ENCODE results near the gene WFIKKN1. TPM values are rescaled to one million over a fixed set of nuclear protein-coding genes. Genes with fewer than 3 reads are reported as not detected.

The WFIKKN1 gene
- total and polyA plus RNA-seq, 2 experiments from 2014 or later, result 79.6 to 125 TPM

GRCh38 chr16:658679-659571, 28.1 kb downstream of the WFIKKN1 start:
- no peaks in the 10 kb centered on the region for H3K4me1 ChIP-seq (ENCODE audit: low read depth)
- H3K27me3 ChIP-seq, result no peaks in the 10 kb centered on the region
- TF ChIP-seq CTCF (IDR thresholded peaks at IDR 0.05; ENCODE audit: low read depth, low read length), result peak; percentile 15
- H3K27ac ChIP-seq, result no peak overlapping the region
- DNase-seq (ENCODE audit: low read depth in 1 of 2, low spot score in 1 of 2), result no peak
- no peaks in the 10 kb centered on the region for H3K36me3 ChIP-seq
- no peaks in the 10 kb centered on the region for H3K9me3 ChIP-seq (ENCODE audit: low read depth)
- no peak overlapping the region for H3K4me3 ChIP-seq

- Histone ChIP-seq H3K27ac (no peak overlapping the region), H3K9me3 (ENCODE audit: low read depth) (no peaks in the 10 kb centered on the region), H3K27me3 (no peaks in the 10 kb centered on the region), H3K4me3 (no peak overlapping the region), H3K36me3 (no peaks in the 10 kb centered on the region), H3K4me1 (ENCODE audit: low read depth) (no peaks in the 10 kb centered on the region)
- no peak for DNase-seq (ENCODE audit: low read depth in 1 of 2, low spot score in 1 of 2)
- no peak for TF ChIP-seq CTCF (IDR thresholded peaks at IDR 0.05; ENCODE audit: low read depth, low read length)
Observed at GRCh38 chr16:659618-660017, 28.8 kb downstream of the WFIKKN1 start.

- Histone ChIP-seq H3K9me3 (ENCODE audit: low read depth) (no peaks in the 10 kb centered on the region), H3K4me1 (ENCODE audit: low read depth) (no peaks in the 10 kb centered on the region), H3K4me3 (no peak overlapping the region), H3K36me3 (no peaks in the 10 kb centered on the region), H3K27me3 (no peaks in the 10 kb centered on the region), H3K27ac (no peak overlapping the region)
- TF ChIP-seq CTCF (IDR thresholded peaks at IDR 0.05; ENCODE audit: low read depth, low read length), result no peak
- DNase-seq (ENCODE audit: low read depth in 1 of 2, low spot score in 1 of 2), result no peak
Observed at GRCh38 chr16:660132-660458, 29.3 kb downstream of the WFIKKN1 start.

GRCh38 chr16:660459-661183, 29.8 kb downstream of the WFIKKN1 start:
- DNase-seq (ENCODE audit: low read depth in 1 of 2, low spot score in 1 of 2), result peak; percentile 86 to 96
- H3K27me3 ChIP-seq, result no peaks in the 10 kb centered on the region
- no peak overlapping the region for H3K27ac ChIP-seq
- no peaks in the 10 kb centered on the region for H3K4me1 ChIP-seq (ENCODE audit: low read depth)
- H3K36me3 ChIP-seq, result no peaks in the 10 kb centered on the region
- peak; percentile 39 for TF ChIP-seq CTCF (IDR thresholded peaks at IDR 0.05; ENCODE audit: low read depth, low read length)
- H3K9me3 ChIP-seq (ENCODE audit: low read depth), result no peaks in the 10 kb centered on the region
- no peak overlapping the region for H3K4me3 ChIP-seq

GRCh38 chr16:661184-661821, 30.5 kb downstream of the WFIKKN1 start:
- H3K36me3 ChIP-seq, result no peaks in the 10 kb centered on the region
- H3K27me3 ChIP-seq, result no peaks in the 10 kb centered on the region
- peak overlapping the region; percentile 1 for H3K27ac ChIP-seq
- no peaks in the 10 kb centered on the region for H3K4me1 ChIP-seq (ENCODE audit: low read depth)
- H3K4me3 ChIP-seq, result no peak overlapping the region
- TF ChIP-seq CTCF (IDR thresholded peaks at IDR 0.05; ENCODE audit: low read depth, low read length), result no peak
- no peak for DNase-seq (ENCODE audit: low read depth in 1 of 2, low spot score in 1 of 2)
- no peaks in the 10 kb centered on the region for H3K9me3 ChIP-seq (ENCODE audit: low read depth)
